Stimulated activated CD4-positive, alpha-beta T cell treated with anti-CD3 and anti-CD28 coated beads, Interleukin-2, amount 100 ng/mL, for 4 hours (primary cell): Measurements from ENCODE around the gene FH.

Experiments used
- DNase-seq: peaks from one replicate; pipeline ENCODE4 v3.0.0-alpha.2; 2020; ENCODE audit warnings: low read depth

FH gene

GRCh38 chr1:241519308-241520079, at the start of gene FH:
FH (minus strand) TSS chr1:241519755; CDS start chr1:241519722, 33 bp downstream.
- peak; percentile 92 for DNase-seq

GRCh38 chr1:241560849-241561187, 41.3 kb upstream of the FH start:
- no peak for DNase-seq

- no peak for DNase-seq
Observed at GRCh38 chr1:241560146-241560848, 40.7 kb upstream of the FH start.

- DNase-seq = no peak
Observed at GRCh38 chr1:241557551-241558193, 38.1 kb upstream of the FH start.

GRCh38 chr1:241557031-241557430, 37.5 kb upstream of the FH start:
- no peak for DNase-seq

- DNase-seq = no peak
Observed at GRCh38 chr1:241555526-241555925, 36.0 kb upstream of the FH start.

- no peak for DNase-seq
Observed at GRCh38 chr1:241553886-241554592, 34.5 kb upstream of the FH start.

- DNase-seq = peak; percentile 35
Observed at GRCh38 chr1:241551759-241552638, 32.4 kb upstream of the FH start.

GRCh38 chr1:241550318-241550717, 30.8 kb upstream of the FH start:
- DNase-seq = no peak

- no peak for DNase-seq
Observed at GRCh38 chr1:241548008-241548407, 28.5 kb upstream of the FH start.

- no peak for DNase-seq
Observed at GRCh38 chr1:241542199-241542907, 22.8 kb upstream of the FH start.

GRCh38 chr1:241536969-241537368, 17.4 kb upstream of the FH start:
- no peak for DNase-seq

- no peak for DNase-seq
Observed at GRCh38 chr1:241536304-241536703, 16.7 kb upstream of the FH start.

- no peak for DNase-seq
Observed at GRCh38 chr1:241533326-241534115, 14.0 kb upstream of the FH start.

GRCh38 chr1:241532864-241533263, 13.3 kb upstream of the FH start:
- no peak for DNase-seq

GRCh38 chr1:241532162-241532531, 12.6 kb upstream of the FH start, which contains the start of gene KMO:
KMO (plus strand) TSS chr1:241532378; CDS start chr1:241532445, 67 bp downstream.
- no peak for DNase-seq

- DNase-seq = no peak
Observed at GRCh38 chr1:241531195-241532161, 11.9 kb upstream of the FH start.

- no peak for DNase-seq
Observed at GRCh38 chr1:241527146-241527545, 7.6 kb upstream of the FH start.

GRCh38 chr1:241525026-241525425, 5.5 kb upstream of the FH start:
- no peak for DNase-seq
